CD4-positive, alpha-beta T cell treated with Interleukin-17A for 4 hours (primary cell): ENCODE data around the gene EPS15.
A peak's percentile ranks its signal among the peaks of the same experiment; 100 is the strongest.
"Not testable (repeated sequence)": the region's sequence is repeated elsewhere in the genome, so short reads cannot be mapped to it uniquely, and the experiment has no call there.

Source experiments
- DNase-seq: peaks from one replicate; pipeline ENCODE4 v3.0.0-alpha.2; 2020; ENCODE audit warnings: mixed read lengths

Gene EPS15

GRCh38 chr1:51519048-51519864 is at the start of gene EPS15:
Gene EPS15 (minus strand): TSS chr1:51519266. CDS start chr1:51519231, 35 bp downstream.
- peak; percentile 90 for DNase-seq

- DNase-seq: no peak
Measured at GRCh38 chr1:51568231-51568935, 49.3 kb upstream of the EPS15 start.

GRCh38 chr1:51567653-51568052 is 48.6 kb upstream of the EPS15 start:
- no peak for DNase-seq

GRCh38 chr1:51566260-51566659 is 47.2 kb upstream of the EPS15 start:
- no peak for DNase-seq

DNA sequence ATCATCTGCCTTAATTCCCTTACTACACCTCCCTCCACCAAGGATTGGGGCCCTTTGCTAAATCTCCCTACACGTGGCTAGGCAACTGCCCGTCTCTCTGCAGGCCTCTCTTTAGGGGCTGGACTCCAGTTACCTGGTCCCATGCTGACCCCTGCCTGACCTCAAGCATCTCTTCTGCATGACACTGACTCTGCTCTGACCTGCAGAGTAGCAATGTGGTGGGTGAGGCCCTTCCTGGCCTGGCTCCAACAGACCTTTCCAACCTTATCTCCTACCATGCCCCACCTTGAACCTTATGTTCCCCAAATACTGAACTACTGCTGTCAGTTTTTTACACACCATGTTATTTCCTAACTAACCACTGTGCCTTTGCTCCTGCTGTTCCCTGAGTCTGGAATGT is 45.9 kb upstream of the EPS15 start:
- DNase-seq: no peak

GRCh38 chr1:51564124-51564523 is 45.1 kb upstream of the EPS15 start:
- peak; percentile 12 for DNase-seq

DNA sequence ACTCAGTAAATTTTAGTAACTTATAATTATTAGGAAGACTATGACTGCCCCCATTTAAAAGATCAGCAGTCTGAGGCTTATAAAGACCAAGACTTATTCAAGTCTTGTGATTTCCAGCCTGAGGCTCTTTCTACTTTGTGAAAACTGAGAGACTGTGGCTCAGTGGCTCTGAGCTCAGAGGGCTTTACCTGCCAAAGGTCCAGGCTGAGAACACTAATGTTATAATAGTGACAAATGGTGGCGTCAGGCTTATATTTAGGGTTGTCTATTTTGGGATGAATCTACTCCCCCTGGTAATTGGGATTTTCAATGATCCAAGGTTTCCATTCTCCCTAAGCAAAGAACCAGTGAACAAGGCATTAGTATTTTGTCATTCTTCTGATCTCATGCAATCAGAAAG is 42.6 kb upstream of the EPS15 start:
- DNase-seq: no peak

- not testable (repeated sequence) for DNase-seq
Measured at GRCh38 chr1:51560895-51561294, 41.8 kb upstream of the EPS15 start.

GRCh38 chr1:51560034-51560433 is 41.0 kb upstream of the EPS15 start:
- DNase-seq: no peak

DNA sequence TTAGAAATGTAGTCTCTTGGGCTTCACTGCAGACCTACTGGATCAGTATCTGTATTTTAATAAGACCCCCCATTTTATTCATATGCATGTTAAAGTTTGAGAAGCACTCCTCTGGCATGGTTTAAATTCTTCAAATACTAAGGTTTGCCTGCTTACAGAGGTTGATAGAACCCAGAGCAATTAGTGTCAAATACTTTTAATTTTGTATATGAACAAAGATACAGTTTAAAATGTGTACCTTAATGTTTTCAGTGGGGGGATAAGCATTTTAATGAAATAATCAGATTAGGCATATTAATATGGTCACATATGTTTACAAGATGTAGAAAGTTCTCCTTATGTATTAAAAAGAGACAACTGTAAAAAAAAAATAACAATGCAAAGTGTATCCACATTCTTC is 40.4 kb upstream of the EPS15 start:
- no peak for DNase-seq

- DNase-seq: no peak
Measured at GRCh38 chr1:51559064-51559500, 40.0 kb upstream of the EPS15 start.

DNA sequence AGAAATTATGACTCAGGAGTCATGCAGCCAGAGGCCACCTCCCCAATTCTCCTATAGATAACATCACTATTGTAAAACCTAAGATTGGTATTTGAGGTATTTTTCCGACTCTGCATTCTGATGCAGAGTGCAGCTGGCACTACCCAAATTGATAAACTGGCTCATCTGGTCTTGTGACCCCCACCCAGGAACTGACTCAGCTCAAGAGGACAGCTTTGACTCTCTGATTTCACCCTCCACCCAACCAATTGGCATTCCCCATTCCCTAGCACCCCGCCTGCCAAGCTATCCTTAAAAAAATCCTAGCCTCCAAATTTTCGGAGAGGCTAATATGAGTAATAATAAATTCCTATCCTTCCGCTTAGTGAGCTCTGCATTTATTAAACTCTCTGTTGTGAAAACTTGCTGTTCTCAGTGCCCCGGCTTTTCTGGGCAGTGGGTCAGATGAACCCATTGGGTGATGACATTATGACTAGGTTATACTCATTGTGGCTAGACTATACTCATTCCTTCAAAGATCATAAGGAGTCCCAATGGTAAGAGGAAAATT is 39.4 kb upstream of the EPS15 start:
- DNase-seq: no peak

- no peak for DNase-seq
Measured at GRCh38 chr1:51557168-51557567, 38.1 kb upstream of the EPS15 start.

DNA sequence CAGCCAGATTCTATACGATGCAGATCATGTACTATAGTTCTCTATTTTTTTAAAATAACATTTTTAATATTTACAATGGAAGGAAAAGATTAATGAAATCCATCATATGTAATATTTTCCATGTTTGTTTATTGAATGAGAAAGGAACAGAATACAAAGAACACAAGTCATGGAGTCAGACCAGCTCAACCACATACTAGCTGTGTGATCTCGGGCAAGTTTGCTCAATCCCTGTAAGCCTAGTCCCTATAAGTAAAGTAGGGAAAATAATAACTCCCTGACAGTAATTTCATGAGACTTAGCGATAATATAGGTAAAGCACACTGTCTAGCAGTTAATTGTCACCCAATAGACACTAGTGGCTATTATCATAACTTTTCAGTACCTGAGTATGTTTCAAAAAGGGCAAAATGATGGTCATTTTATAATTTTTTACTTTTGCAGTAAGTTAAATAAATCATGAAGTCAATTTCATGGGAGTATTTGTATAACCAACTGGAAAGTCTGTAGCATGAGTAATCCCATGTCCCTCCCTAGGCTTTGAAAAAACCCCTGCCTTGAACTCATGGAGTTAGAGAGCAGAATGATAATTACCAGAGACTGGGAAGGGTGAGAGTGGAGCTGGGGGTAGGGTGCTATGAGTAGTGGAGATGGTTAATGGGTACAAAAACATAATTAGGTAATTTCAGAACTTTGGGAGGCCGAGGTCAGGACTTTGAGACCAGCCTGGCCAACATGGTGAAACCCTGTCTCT is 37.0 kb upstream of the EPS15 start:
- no peak for DNase-seq

DNA sequence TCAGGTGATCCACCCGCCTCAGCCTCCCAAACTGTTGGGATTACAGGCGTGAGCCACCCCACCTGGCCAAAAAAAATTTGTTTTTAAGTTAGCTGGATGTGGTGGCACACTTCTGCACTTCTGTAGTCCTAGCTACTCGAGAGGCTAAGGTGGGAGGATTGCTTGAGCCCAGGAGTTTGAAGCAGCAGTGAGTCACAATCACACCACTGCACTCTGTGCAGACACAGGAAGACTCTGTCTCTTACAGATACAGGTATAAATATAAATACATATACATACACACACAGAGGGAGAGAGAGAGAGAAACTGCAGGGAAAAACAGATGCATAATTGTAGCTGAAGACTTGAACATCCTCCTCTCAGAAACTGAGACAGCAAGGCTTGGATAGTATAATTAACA is 34.8 kb upstream of the EPS15 start:
- no peak for DNase-seq

DNA sequence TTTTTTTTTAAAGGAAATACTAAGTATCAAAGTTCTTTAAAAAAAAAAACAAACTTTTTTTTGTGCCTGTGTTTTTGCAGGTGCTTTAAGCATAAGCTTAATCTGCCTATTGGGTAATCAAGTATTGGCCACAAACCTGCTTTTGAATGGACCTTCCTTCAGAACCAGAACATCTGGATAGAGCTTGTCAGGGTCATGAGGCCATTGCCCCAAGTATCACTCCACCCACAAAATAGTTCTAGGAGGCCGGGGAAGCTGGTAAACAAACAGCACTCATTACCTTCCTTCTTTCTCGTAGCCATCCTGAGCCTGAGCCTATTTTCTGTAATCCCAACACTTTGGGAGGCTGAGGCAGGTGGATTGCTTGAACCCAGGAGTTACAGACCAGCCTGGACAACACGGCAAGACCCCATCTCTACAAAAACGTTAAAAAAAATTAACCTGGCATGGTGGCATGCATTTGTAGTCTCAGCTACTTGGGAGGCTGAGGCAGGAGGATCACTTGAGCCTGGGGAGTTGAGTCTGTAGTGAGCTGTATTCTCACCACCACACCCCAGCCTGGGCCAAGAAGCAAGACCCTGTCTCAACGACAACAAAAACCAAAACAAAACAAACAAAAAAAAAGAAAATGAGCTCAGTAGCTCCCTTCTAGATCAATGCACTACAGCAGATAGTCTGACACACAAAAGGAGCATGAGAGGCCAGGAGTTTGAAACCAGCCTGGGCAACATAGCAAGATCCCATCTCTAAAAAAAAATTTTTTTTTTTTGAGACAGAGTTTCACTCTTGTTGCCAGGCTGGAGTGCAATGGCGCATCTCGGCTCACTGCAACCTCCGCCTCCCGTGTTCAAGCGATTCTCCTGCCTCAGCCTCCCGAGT is 34.1 kb upstream of the EPS15 start:
- no peak for DNase-seq

DNA sequence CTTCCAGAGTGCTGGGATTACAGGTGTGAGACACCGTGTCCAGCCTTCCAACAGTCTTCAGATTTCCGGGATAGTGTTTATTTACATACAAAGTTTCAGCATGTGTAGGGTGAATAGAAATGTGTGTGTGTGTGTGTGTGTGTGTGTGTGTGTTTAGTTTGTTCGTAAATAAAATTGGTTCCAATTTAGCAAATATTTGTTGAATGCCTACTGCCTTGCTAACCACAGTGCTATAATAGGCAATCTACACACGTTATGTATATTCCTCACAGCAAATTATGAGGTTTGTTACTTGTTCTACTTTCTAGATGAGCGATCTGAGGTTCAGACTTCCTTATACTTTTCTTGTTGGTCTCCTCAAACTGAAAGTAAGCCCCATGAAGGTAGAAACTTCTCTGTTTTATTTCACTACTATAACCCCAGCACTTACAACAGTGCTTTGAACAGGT is 32.8 kb upstream of the EPS15 start:
- no peak for DNase-seq

GRCh38 chr1:51551081-51551480 is 32.0 kb upstream of the EPS15 start:
- DNase-seq: no peak

- no peak for DNase-seq
Measured at GRCh38 chr1:51549901-51550300, 30.8 kb upstream of the EPS15 start.

DNA sequence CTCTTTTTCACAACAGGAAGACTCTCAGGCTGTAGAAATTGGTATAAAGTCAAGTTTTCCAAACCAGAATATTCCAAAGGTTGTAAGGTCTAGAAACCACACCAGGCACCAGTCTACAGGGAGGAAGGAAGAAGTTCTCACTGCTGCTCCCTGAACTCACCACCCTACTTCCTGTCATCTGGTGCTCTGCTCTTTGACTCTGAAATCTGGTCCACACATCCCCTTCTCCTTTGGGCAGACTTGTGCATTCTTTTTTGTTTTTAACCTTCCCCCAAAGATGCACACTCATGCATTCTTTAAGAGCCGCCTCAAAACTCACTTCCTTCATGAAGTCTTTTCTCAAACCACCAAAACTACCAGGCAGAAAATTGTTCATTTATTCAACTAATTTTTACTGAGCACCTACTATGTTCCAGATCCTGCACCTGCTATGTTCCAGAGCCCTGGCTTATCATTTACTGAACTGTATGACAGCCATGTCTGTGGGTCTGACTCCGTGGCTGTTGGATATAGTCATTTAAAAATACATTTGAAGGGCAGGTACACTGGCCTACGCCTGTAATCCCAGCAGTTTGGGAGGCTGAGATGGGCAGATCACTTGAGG is 30.1 kb upstream of the EPS15 start:
- peak; percentile 28 for DNase-seq

DNA sequence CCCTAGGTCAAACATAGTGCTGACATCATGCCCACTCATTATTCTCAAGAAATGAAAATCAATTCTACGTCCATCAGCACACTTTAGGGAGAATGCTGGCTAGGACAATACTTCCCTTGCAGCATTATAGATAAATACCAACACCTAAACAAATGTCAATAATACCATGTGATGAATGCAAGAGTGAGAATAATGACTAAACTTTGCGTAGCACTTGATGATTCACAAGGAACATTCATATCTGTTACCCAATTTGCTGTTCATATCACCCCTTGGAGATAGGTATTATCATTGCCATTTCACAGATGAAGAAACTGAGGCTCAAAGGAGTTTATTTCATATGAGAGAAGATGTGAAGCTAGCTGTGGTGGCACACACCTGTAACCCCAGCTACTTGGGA is 24.8 kb upstream of the EPS15 start:
- no peak for DNase-seq
